Endodermal cell (in vitro differentiated cells): ENCODE results near the gene GAL3ST3. TPM values are rescaled to one million over a fixed set of nuclear protein-coding genes. Genes with fewer than 3 reads are reported as not detected.

Experiments used
- DNase-seq: peaks from one replicate; pipeline ENCODE4 v3.0.0-alpha.2; 2017
- H3K27ac ChIP-seq: 2 replicates; pipeline ENCODE4 v1.5.1; 2013; ENCODE audit warnings: mild to moderate bottlenecking, low read depth, low read length, moderate library complexity
- H3K27me3 ChIP-seq: 2 replicates; pipeline ENCODE4 v1.6.1; 2013; ENCODE audit warnings: mild to moderate bottlenecking, low read length, moderate library complexity; ENCODE audit not compliant: insufficient read depth, control insufficient read depth, poor library complexity, severe bottlenecking
- H3K36me3 ChIP-seq: 2 replicates; pipeline ENCODE4 v1.7.0; 2013; ENCODE audit warnings: mild to moderate bottlenecking, low read length, moderate library complexity; ENCODE audit not compliant: control insufficient read depth, insufficient read depth
- H3K4me1 ChIP-seq: one replicate; pipeline ENCODE4 v1.7.0; 2013; ENCODE audit warnings: low read length; ENCODE audit not compliant: control insufficient read depth, insufficient read depth
- H3K4me3 ChIP-seq: 2 replicates; pipeline ENCODE4 v1.5.1; 2013; ENCODE audit warnings: mild to moderate bottlenecking, low read length, moderate library complexity
- H3K9ac ChIP-seq: 2 replicates; pipeline ENCODE4 v1.6.1; 2013; ENCODE audit warnings: mild to moderate bottlenecking, low read length, moderate library complexity; ENCODE audit not compliant: poor library complexity, severe bottlenecking; ENCODE audit errors: extremely low read depth
- H3K9me3 ChIP-seq: 2 replicates; pipeline ENCODE4 v1.6.1; 2013; ENCODE audit warnings: mild to moderate bottlenecking, low read length, moderate library complexity; ENCODE audit not compliant: control insufficient read depth
- H3K27ac Mint-ChIP-seq: 2 replicates; pipeline ENCODE4 v1.8.0; 2020; ENCODE audit warnings: mixed read lengths
- H3K27me3 Mint-ChIP-seq: 2 replicates; pipeline ENCODE4 v1.8.0; 2021; ENCODE audit warnings: mild to moderate bottlenecking, mixed read lengths; ENCODE audit not compliant: insufficient read depth
- H3K36me3 Mint-ChIP-seq: 2 replicates; pipeline ENCODE4 v1.8.0; 2020; ENCODE audit warnings: low read depth, mixed read lengths
- H3K4me1 Mint-ChIP-seq: 2 replicates; pipeline ENCODE4 v1.8.0; 2020; ENCODE audit warnings: mixed read lengths
- H3K4me3 Mint-ChIP-seq: 2 replicates; pipeline ENCODE4 v1.8.0; 2020; ENCODE audit warnings: mild to moderate bottlenecking, moderate library complexity, mixed read lengths
- H3K9me3 Mint-ChIP-seq: 2 replicates; pipeline ENCODE4 v1.8.0; 2020; ENCODE audit warnings: mild to moderate bottlenecking, mixed read lengths
- WGBS, 2 experiments: methylation state at CpG; one replicate each; pipeline versions ENCODE4 v1.1.5 to v1.1.7; 2013; ENCODE audit warnings: missing lambda C conversion rate in 2 of 2, mixed read lengths in 1 of 2; ENCODE audit not compliant: insufficient coverage in 1 of 2, insufficient read length in 1 of 2; 5-methylcytosine and 5-hydroxymethylcytosine counted together
- total RNA-seq, 2 donors: library from RNA; stranded (reverse); fragmentation: NEBNext Ultra II Directional in 1 of 2; extraction: Animal tissue kit (Norgen Biotek cat#: 25700) in 1 of 2; gene quantifications; 2 replicates in 1 of 2; 3 replicates in 1 of 2; pipeline ENCODE4 v1.2.1, GENCODE V29; 2021
- TF ChIP-seq, protein P1 (sequence below): fragments of 200-600 bp; sonication (generic); conservative IDR thresholded peaks from 2 replicates; pipeline ENCODE4 v1.5.0; 2021; ENCODE audit warnings: antibody characterized with exemption, mild to moderate bottlenecking

Gene GAL3ST3
- total RNA-seq, 2 donors from 2014 or later = 7.4 to 11.2 TPM

DNA sequence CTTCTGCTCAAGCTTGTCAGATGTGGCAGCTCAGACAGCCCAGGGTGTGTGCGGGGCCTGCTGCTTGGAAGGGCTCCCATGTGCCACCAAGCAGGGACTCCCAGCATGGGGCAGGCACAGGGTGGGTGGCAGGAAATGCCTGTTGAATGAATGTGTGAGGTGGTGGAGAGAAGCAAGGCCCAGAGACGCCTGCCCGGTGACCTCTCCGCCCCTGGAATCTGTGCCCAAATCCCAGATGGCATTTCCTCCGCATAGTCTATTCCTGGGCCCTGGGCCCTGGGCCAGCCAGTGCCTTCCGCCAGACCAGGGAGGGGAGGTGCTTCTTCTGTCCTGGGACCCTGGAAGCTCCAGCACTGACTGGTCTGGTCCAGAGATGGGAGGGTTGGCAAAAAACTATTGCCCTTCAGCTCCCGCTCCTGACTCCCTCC is 33.5 kb downstream of the GAL3ST3 start:
- H3K9me3 ChIP-seq = no peaks in the 10 kb centered on the region
- H3K27me3 ChIP-seq = no peaks in the 10 kb centered on the region
- Mint-ChIP-seq H3K27ac (no peak overlapping the region), H3K27me3 (peaks cover 9% of the 10 kb centered on the region), H3K9me3 (no peaks in the 10 kb centered on the region), H3K4me3 (no peak overlapping the region), H3K36me3 (no peaks in the 10 kb centered on the region), H3K4me1 (peaks cover 6% of the 10 kb centered on the region)
- no peak for DNase-seq
- no peaks in the 10 kb centered on the region for H3K36me3 ChIP-seq
- WGBS, 2 experiments = 92 to 100% methylated on average over 1 to 7 of the region's 7 CpGs
- H3K4me1 ChIP-seq = peaks cover 5% of the 10 kb centered on the region
- H3K9ac ChIP-seq = no peak overlapping the region
- TF ChIP-seq, protein P1, sequence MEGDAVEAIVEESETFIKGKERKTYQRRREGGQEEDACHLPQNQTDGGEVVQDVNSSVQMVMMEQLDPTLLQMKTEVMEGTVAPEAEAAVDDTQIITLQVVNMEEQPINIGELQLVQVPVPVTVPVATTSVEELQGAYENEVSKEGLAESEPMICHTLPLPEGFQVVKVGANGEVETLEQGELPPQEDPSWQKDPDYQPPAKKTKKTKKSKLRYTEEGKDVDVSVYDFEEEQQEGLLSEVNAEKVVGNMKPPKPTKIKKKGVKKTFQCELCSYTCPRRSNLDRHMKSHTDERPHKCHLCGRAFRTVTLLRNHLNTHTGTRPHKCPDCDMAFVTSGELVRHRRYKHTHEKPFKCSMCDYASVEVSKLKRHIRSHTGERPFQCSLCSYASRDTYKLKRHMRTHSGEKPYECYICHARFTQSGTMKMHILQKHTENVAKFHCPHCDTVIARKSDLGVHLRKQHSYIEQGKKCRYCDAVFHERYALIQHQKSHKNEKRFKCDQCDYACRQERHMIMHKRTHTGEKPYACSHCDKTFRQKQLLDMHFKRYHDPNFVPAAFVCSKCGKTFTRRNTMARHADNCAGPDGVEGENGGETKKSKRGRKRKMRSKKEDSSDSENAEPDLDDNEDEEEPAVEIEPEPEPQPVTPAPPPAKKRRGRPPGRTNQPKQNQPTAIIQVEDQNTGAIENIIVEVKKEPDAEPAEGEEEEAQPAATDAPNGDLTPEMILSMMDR = no peak
- H3K27ac ChIP-seq = no peak overlapping the region
- H3K4me3 ChIP-seq = no peak overlapping the region

DNA sequence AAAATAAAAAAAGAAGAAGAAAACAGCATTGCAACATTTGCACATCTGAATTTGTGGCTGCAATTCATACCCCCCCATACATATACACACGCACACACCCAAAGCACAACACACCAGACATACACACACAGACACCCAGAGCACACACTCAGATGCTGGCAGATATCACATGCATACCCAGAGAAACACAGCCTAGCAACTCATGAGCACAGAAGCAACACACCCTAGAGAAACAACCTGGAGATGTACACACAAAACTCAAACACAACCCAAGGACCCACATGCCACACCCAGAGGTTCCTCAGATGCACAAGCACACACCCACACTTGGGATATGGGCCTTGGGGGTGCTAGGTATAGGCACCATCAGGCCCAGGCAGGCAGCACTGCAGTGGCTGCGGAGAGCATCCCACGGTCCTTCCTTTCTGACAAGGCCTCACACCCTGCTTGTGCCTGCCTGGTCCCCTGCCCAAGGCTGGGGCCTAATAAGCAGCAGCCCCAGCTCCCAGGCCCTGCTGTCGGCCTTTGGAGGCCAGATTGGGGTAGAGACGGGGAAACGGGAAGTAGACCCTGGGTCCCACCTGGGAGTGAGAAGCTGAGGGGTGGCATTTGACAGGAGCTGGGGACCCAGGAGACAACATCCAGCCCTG is 34.0 kb downstream of the GAL3ST3 start:
- H3K27me3 ChIP-seq = no peaks in the 10 kb centered on the region
- no peak overlapping the region for H3K4me3 Mint-ChIP-seq
- H3K9ac ChIP-seq = no peak overlapping the region
- H3K4me3 ChIP-seq = no peak overlapping the region
- no peaks in the 10 kb centered on the region for H3K36me3 ChIP-seq
- TF ChIP-seq, protein P1 = no peak
- 93 to 100% methylated on average over 1 to 6 of the region's 6 CpGs for WGBS, 2 experiments
- no peak overlapping the region for H3K27ac Mint-ChIP-seq
- no peak for DNase-seq
- H3K27me3 Mint-ChIP-seq = peaks cover 8% of the 10 kb centered on the region
- H3K36me3 Mint-ChIP-seq = no peaks in the 10 kb centered on the region
- peaks cover 10% of the 10 kb centered on the region for H3K4me1 Mint-ChIP-seq
- H3K9me3 ChIP-seq = no peaks in the 10 kb centered on the region
- H3K4me1 ChIP-seq = peaks cover 5% of the 10 kb centered on the region
- no peaks in the 10 kb centered on the region for H3K9me3 Mint-ChIP-seq
- H3K27ac ChIP-seq = no peak overlapping the region

DNA sequence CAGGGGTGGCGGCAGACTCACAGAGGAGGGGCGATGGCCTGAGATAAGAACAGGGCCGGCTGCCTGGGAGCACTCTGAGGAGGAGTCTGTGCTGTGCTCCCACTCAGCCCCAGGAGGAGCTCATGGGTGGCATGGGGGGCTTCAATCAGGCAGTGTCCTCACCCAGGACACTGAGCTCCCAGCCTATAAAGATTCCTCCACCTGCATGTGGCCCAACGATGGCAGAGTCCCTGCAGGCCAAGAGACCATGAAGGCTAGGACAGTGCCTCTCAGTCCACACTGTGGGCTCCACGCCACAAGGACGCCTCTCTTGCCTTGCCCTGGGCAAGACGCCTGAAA is 35.2 kb downstream of the GAL3ST3 start:
- no peak for DNase-seq
- no peak overlapping the region for H3K4me3 Mint-ChIP-seq
- Histone ChIP-seq H3K4me1 (peaks cover 7% of the 10 kb centered on the region), H3K9ac (no peak overlapping the region), H3K36me3 (no peaks in the 10 kb centered on the region), H3K27me3 (no peaks in the 10 kb centered on the region), H3K9me3 (no peaks in the 10 kb centered on the region), H3K4me3 (no peak overlapping the region), H3K27ac (no peak overlapping the region)
- TF ChIP-seq, protein P1 = no peak
- peaks cover 8% of the 10 kb centered on the region for H3K27me3 Mint-ChIP-seq
- no peaks in the 10 kb centered on the region for H3K36me3 Mint-ChIP-seq
- no peaks in the 10 kb centered on the region for H3K9me3 Mint-ChIP-seq
- H3K27ac Mint-ChIP-seq = no peak overlapping the region
- 86 to 95% methylated on average over 4 to 7 of the region's 7 CpGs for WGBS, 2 experiments
- peaks cover 14% of the 10 kb centered on the region for H3K4me1 Mint-ChIP-seq
